GM18909 (cell line): Measurements from ENCODE around the gene MLH1.
A peak's percentile ranks its signal among the peaks of the same experiment; 100 is the strongest.

Experiments
- ATAC-seq: cut with Tn5 transposase; IDR thresholded peaks from one replicate; pipeline ENCODE4 v1.9.1; 2021; ENCODE audit warnings: mild to moderate bottlenecking; ENCODE audit not compliant: unreplicated experiment, poor library complexity

MLH1 gene

DNA sequence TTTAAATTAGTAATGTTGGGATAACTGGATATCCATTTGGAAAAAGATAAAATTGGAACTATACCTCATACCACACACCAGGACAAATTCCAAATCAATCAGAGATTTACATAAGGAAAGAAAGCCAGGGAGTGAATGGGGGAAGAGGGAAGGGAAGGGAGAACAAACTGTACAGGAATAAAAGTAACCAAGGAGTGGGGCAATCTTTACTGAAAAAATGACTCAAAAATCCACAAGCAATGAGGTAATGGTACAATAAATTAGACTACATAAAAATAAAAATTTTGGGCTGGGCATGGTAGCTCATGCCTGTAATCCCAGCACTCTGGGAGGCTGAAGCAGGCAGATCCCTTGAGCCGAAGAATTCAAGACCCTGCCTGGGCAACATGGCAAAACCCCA lies 82.6 kb downstream of the MLH1 start:
- ATAC-seq: no peak

DNA sequence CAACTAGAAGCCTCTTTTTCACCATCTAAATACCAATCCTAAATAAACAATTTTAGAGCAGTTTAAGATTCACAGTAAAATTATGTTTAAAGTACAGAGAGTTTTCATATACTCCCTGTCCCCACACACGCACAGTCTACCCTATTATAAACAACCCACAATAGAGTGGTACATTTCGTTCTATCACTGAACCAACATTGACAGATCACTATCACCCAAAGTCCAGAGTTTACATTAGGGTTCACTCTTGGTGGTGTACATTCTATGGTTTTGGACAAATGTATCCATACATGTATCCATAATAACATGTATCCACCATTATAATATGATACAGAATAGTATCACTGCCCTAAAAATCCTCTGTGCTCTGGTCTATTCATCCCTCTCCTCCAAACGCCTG lies 89.0 kb downstream of the MLH1 start:
- no peak for ATAC-seq

DNA sequence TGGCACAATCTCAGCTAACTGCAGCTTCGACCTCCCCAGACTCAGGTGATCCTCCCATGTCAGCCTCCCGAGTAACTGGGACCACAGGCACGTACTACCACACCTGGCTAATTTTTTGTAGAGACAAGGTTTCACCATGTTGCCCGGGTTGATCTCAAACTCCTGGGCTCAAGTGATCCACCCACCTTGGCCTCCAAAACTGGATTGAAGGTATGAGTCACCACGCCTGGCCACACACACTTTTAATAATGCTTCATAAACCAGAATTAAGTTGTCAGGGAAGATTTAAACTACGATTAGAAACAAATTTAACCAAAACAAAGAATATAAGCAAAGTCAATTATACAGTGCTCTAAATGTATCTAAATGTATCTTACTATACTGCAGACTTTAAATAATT lies 93.6 kb downstream of the MLH1 start:
- no peak for ATAC-seq

DNA sequence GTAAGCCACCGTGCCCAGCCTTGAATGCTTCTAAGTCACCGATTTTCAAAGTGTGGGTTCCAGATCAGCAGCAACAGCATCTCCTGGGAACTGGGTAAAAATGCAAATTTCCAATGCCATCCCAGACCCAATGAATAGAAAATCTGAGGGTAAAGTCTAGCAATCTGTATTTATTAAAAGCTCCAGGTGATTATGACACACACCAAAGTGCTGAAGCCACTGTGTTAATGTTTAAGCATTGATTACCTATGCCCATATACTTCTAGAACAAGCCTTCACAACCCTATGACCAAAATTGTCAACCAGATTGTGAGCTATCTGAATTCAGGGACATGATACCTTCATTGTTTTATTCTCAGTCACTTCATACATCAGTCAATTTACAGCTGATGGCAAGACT lies 94.6 kb downstream of the MLH1 start:
- ATAC-seq: no peak

DNA sequence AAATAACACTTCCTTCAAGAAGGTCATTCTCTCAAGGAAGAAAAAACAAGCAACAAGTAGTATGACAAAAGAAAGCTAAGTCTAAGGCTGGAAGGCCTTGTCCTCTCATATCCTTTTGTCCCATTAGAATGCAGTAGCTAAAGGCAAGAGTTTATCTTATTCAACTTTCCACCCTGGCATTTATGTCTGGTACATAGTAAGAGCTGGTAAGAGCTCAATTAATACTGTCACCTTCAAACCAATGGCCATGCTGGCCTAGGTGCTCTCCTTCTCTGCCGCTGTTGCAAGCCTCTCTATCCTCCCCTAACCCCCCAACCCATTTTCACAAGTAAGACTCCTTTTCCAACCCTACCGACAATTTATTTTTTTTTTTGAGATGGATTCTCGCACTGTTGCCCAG lies 99.2 kb downstream of the MLH1 start:
- ATAC-seq: no peak

DNA sequence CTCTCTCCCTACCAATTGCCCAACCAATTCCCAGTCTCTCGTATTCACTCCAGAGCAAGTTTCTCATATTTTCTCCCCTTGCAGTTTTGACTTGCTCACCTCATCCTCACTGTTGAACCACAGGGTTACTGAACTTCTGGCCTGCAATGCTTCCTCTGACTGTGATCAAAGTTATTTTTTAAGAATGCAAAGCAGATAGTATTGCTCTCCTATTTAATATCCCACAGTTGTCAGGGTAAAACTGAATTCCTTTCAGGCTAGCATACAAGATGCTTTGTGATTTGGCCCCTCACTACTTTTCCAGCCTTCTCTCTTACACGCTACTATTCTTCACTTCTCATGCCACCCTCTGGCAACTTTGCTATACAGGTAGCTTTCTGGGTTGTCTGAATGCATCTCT lies 100.2 kb downstream of the MLH1 start:
- no peak for ATAC-seq

DNA sequence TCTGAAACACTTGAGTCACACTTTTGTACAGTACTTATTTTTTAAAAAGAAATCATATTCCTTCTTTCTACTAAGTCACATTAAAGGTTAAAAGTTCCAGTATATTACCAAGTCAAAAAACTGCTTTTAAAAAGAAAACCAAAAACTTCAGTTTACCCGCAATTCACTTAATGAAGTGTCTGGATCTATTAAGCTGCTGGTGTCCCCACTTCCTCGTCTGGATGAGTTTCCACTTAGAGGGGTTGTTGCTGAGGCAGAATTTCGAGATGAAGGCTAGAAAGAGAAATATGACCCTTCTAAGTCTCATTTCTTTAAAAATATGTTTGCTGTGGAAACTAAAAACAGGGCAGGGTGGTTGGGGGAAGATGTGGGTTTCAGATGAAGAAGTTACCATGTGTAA lies 101.3 kb downstream of the MLH1 start:
- no peak for ATAC-seq

DNA sequence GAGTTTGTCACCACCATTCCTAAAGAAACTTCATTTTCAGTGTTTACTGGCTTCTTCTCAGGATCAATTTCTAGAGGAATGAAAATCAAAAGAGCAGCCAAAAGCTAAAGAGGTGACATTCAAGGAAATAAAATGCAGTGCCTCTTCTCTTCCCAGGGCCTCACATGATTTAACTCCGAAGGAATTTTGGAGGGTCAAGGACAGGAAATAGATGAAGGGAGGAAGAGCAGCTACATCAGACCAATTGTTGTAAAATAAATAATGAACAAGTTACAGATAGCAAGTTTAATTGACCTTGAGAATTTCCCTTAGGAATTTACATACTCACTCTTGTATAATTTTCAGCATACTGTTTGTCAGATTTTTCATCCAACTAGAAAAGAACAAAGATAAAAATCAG lies 103.0 kb downstream of the MLH1 start:
- no peak for ATAC-seq

DNA sequence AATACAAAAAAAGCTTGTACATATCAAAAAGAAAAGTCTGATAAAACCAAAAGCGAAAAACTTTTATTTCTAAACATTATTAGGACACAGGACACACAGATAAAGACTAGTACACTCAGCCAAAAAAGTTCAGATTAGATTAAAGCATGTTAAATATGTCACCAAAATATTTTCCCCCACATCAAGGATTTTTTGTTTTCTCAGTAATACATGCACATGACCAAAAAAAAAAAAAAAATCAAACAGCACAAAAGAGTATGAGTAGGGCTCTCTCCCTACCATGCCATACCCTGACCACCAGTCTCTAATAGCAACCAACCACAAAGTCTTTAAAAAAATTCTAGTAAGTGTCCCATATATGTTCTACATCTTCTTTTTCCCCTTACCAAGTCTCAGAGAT lies 103.7 kb downstream of the MLH1 start:
- ATAC-seq: peak; percentile 31

DNA sequence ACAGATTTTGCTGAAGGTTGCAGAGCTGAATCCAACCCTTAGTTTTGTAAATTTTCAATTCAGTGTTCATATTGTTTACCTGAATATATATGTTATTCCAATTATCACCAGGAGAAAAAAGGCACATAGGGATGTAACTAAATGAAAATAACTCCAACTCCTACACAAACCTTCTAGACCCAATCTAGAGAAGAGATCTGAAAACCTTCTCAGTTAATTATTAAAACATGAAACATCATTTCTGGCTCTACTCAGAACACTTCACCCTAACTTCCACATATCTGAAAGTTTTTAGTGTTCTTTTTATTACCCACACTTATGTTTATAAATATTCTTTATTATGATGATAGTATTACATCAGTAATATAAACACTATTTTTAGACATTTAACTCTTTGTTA lies 104.5 kb downstream of the MLH1 start:
- peak; percentile 53 for ATAC-seq

DNA sequence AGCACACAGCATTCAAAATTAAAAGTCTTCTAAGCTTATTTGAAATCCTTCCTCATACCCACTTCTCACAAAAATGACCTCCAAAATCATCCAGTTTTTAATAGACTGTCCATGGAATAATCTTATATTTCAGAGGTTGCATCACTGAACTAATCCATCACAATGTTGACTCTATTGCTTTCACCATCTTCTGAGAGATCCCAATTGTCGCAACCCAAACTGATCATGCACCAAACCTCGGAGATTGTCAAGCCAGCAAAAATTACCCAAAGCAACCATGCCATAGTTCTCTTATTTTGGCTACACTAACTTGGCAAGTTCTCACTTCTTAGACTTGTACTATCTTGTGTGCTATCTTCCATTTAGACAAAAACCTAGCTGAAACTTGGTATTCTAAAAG lies 105.6 kb downstream of the MLH1 start:
- no peak for ATAC-seq

DNA sequence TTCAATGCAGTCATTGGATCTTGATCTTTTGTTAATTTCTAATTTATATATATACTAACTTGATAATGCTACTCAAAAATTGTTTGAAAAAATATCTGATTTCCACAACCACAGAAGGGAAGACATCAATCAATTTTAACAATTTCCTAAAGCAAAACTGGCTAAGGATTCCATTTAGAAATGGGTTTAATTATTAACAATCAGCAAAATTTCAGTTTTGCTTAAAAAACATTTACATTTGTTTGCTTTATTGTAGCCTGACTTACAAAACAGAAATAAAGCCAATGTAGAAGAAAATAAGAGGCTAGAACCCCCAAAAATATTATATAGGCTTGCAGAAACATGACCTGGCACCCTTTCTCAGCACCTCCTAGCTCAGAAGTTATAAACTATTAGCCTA lies 106.2 kb downstream of the MLH1 start:
- ATAC-seq: no peak

DNA sequence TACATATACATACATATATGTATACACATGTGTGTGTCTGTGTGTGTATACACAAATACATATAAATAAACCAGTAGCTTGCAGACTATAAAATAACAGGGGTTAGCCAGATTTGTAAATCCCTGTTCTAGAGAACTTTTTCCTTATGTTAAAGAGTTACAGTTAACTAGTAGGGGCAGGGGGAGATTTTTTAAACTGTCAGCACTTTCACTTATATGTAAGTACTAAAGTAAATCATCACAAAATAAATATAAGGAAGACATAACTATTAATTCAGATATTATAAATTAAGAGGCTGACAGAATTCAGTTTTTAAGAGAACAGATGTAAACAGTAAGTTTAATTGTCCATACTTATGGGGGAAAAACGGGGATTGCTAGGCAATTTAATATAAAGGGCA lies 107.1 kb downstream of the MLH1 start:
- ATAC-seq: no peak
